H54 (cell line): ENCODE data around the gene ACTL8.

Source experiments
- DNase-seq: peaks from one replicate; pipeline ENCODE4 v3.0.0; 2011; ENCODE audit warnings: low spot score, mixed read lengths; ENCODE audit not compliant: insufficient read length
- FAIRE-seq: peaks from 3 replicates; lab custom pipeline; 2011; peaks lifted over from hg19 to GRCh38; lab: Jason Lieb, UNC
- POLR2A ChIP-seq: IDR thresholded peaks from 2 replicates; pipeline ENCODE4 v1.6.1; 2011; ENCODE audit warnings: low read depth, mild to moderate bottlenecking, low read length

Gene ACTL8

GRCh38 chr1:17765444-17766411 is 10.6 kb downstream of the ACTL8 start:
- DNase-seq (peak; percentile 78), FAIRE-seq (peak; percentile 71)
- TF ChIP-seq POLR2A = 0 out of 2 replicates have a peak, but pooled peaks have one; percentile 16

- FAIRE-seq = peak; percentile 60
- peak; percentile 61 for DNase-seq
- no peak for TF ChIP-seq POLR2A
These were observed 13.6 kb downstream of the ACTL8 start for GRCh38 chr1:17768651-17769241.

DNA sequence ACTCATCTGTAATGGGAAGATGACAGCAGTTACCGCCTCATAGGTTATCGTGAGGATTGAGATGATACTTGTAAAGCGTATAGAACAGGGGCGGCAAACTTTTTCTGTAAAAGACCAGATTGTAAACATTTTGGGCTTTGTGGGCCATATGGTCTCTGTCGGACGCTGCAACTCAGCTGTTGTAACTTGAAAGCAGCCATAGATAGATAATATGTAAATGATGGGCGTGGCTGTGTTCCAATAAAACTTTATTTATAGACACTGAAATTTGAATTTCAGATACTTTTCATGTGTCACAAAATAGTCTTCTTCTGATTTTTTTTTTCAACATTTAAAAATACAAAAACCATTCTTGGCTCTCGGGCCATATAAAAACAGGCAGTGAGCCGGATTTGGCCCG is 15.8 kb downstream of the ACTL8 start:
- FAIRE-seq = no peak
- TF ChIP-seq POLR2A = no peak
- no peak for DNase-seq

DNA sequence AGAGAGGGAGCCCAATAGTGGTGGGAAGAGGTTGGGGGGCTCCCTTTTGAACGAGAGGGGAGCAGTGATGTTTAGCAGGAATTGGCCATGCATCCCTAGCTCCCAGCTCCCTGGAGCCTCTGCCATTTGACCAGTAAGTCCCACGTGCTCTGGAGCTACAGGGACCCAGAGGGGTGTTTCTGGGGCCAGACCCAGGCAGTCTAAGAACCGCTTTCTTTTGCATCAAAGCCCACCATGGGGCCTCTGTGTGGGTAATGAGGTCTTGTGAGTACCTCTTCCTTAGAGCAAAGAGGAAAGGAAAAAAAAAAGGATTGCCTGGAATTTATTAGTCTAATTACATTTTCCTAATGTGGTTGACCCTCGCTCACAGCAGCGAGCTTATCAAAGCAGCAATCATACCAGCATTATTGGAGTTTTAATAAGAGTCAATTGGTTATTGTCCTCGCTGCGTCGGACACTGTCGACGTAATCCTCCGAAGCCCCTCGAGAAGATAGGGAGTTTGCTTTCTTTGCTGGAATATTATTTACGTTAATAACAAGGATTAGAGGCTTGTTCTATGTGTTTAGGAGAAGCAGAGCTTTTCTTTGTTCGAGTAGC is 17.6 kb downstream of the ACTL8 start:
- DNase-seq (no peak), FAIRE-seq (no peak)
- no peak for TF ChIP-seq POLR2A

DNA sequence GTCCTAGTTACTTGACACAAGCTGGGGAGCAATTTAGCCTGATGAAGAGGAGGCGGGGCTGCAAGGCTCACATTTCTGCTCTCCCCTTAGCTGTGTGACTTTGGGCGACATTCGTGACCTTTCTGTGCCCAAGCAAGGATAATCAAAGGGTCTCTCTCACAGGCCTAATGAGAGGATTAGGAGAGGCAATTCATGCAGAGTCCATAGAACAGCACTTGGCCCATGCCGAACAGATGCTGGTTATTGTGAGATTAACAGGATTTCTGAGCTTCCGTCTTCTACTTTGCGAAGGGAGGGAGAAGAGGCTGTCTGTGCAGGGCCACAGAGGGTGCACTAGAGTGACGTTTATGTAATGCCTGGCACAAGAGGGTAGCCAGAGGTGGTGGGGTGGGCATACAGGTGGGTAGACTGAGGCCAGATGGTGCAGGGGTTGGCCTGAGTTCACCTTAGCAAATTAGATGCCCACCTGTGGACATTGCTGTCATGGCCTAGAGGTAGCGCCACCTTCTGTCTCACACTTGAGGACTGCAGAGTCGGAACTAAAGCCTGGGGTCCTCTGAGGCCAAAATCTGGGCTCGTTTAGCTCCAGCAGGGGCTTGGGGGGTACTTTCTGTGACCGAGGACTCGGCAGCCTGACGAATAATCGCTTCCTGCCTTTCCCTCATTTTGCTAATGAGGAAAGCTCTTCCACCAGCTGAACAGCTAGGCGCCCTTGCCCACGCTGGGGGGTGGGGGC is 18.6 kb downstream of the ACTL8 start:
- no peak for DNase-seq
- no peak for TF ChIP-seq POLR2A
- FAIRE-seq = no peak

GRCh38 chr1:17774452-17774851 is 19.3 kb downstream of the ACTL8 start:
- no peak for DNase-seq
- no peak for FAIRE-seq
- no peak for TF ChIP-seq POLR2A

- DNase-seq (no peak), FAIRE-seq (no peak)
- TF ChIP-seq POLR2A = no peak
These were observed 20.7 kb downstream of the ACTL8 start for GRCh38 chr1:17775796-17776195.

DNA sequence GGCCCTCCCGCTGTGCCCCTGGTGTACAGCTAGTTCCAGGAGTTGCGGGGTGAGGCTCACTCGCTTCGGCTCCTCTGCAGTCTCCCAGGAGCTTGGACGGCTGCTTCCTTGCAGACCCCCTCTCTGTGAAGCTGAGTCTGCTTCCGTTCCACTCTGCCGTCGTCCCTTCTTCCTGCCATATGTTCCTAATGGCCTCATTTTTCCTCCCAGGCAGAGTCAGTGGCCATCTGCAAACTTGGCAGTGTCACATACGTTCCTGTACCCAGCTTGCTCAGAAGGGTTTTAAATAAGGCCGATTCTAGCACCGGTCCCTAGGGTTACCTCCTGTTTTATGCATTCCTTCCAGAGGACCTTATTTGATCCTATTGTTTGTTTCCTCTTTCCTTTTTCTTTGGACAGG is 21.3 kb downstream of the ACTL8 start:
- DNase-seq (no peak), FAIRE-seq (no peak)
- TF ChIP-seq POLR2A = no peak

GRCh38 chr1:17777330-17777729 is 22.2 kb downstream of the ACTL8 start:
- DNase-seq (no peak), FAIRE-seq (no peak)
- TF ChIP-seq POLR2A = no peak

- TF ChIP-seq POLR2A = no peak
- DNase-seq = no peak
- no peak for FAIRE-seq
These were observed 22.7 kb downstream of the ACTL8 start for GRCh38 chr1:17777818-17778217.

GRCh38 chr1:17780916-17781315 is 25.8 kb downstream of the ACTL8 start:
- no peak for TF ChIP-seq POLR2A
- no peak for FAIRE-seq
- DNase-seq = no peak

DNA sequence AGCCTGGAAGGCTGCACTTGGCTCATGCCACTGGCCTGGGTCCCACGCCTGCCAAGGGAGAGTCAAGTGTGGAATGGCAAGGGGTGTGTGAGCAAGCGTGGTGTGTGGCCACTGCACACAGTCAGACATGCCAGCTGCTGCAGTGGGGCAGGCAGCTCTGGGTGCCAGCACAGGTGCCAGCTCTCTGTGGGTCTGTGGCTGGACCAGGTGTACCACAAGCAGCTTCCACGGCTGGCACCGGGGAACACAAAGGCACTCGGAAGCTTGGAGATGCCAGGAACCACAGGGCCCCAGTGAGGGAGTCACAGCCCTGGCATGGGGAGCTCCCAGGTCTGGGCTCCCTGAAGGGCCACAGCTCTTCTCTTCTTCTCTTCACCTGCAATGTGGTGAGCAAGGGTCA is 34.8 kb downstream of the ACTL8 start:
- DNase-seq (no peak), FAIRE-seq (no peak)
- TF ChIP-seq POLR2A = no peak

DNA sequence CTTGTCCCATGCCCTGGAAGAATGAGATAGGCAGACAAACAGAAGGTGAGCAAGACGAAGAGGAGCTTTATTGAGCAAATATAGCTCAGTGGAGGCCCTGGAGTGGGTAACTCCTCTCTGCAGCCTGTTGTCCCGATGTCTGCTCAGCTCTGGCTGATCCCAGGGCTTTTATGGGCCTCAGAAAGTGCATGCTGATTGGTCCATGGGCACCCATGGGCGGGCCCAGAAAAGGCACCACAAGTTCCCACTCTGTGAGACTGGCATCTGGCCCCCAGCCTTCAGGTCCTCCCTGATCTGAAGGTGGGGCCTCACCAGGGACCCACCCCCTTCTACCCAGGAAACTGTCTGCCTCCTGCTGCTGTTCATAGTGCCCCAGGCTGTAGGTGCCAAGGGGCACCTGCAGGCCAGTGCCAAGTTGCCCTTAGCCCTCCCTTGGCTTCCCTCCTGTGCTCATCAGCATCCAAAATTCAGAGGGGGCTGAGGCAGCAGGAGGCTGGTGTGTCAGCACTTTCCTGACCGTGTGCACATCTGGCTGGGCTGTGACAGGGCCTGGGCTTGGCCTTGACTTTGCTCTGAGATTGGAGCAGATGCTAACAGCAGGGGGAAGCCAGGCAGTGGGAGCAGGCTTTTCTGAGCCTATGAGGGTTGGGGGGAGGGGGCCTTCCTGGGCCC is 35.4 kb downstream of the ACTL8 start:
- FAIRE-seq (no peak), DNase-seq (no peak)
- no peak for TF ChIP-seq POLR2A
